Keratinocyte (primary cell): ENCODE results near the gene ERO1B. TPM values are rescaled to one million over a fixed set of nuclear protein-coding genes. Genes with fewer than 3 reads are reported as not detected.

Experiments
- DNase-seq: peaks from one replicate; pipeline ENCODE4 v3.0.0-alpha.2; 2011; ENCODE audit warnings: low read depth, missing footprints, low spot score
- FAIRE-seq: peaks from 2 replicates; lab custom pipeline; 2011; peaks lifted over from hg19 to GRCh38; lab: Jason Lieb, UNC
- H2AFZ ChIP-seq: 2 replicates; pipeline ENCODE4 v1.6.0; 2012; ENCODE audit warnings: low read length, control low read depth, inconsistent platforms; ENCODE audit not compliant: control insufficient read depth
- H3K27ac ChIP-seq: 2 replicates; pipeline ENCODE4 v1.5.1; 2011; ENCODE audit warnings: low read length; ENCODE audit not compliant: control insufficient read depth, insufficient read depth
- H3K27me3 ChIP-seq: 3 replicates; pipeline ENCODE4 v1.6.0; 2011; ENCODE audit warnings: low read length; ENCODE audit not compliant: control insufficient read depth, insufficient read depth; ENCODE audit errors: extremely low read depth
- H3K36me3 ChIP-seq, 2 experiments: 2 replicates in 1 of 2; 3 replicates in 1 of 2; pipeline ENCODE4 v1.5.1; 2011; ENCODE audit warnings: low read length in 2 of 2, mild to moderate bottlenecking in 1 of 2; ENCODE audit not compliant: control insufficient read depth in 2 of 2, insufficient read depth in 2 of 2; ENCODE audit errors: extremely low read depth in 1 of 2
- H3K4me1 ChIP-seq: 3 replicates; pipeline ENCODE4 v1.5.1; 2011; ENCODE audit warnings: low read length; ENCODE audit not compliant: control insufficient read depth, insufficient read depth; ENCODE audit errors: extremely low read depth
- H3K4me2 ChIP-seq: 3 replicates; pipeline ENCODE4 v1.6.0; 2011; ENCODE audit warnings: low read depth, low read length; ENCODE audit not compliant: control insufficient read depth, insufficient read depth; ENCODE audit errors: extremely low read depth
- H3K4me3 ChIP-seq, 3 experiments: fragments of 200-600 bp in 1 of 3; sonication (generic) in 1 of 3; 2 replicates in 2 of 3; 3 replicates in 1 of 3; pipeline ENCODE4 v1.5.1; 2011 to 2016; ENCODE audit warnings: low read length in 3 of 3, mild to moderate bottlenecking in 3 of 3, control low read depth in 2 of 3, inconsistent platforms in 1 of 3, low read depth in 1 of 3, mixed read lengths in 1 of 3, mixed run types in 1 of 3, moderate library complexity in 1 of 3; ENCODE audit not compliant: control insufficient read depth in 2 of 3, insufficient read depth in 2 of 3; ENCODE audit errors: extremely low read depth in 1 of 3
- H3K79me2 ChIP-seq: 2 replicates; pipeline ENCODE4 v1.6.0; 2012; ENCODE audit warnings: low read length; ENCODE audit not compliant: control insufficient read depth, insufficient read depth
- H3K9ac ChIP-seq: 3 replicates; pipeline ENCODE4 v1.6.0; 2011; ENCODE audit warnings: low read length; ENCODE audit not compliant: control insufficient read depth, insufficient read depth; ENCODE audit errors: extremely low read depth
- H3K9me1 ChIP-seq: 3 replicates; pipeline ENCODE4 v1.6.0; 2011; ENCODE audit warnings: low read length; ENCODE audit not compliant: control insufficient read depth, insufficient read depth; ENCODE audit errors: extremely low read depth
- H3K9me3 ChIP-seq: 2 replicates; pipeline ENCODE4 v1.5.1; 2012; ENCODE audit warnings: low read depth, low read length; ENCODE audit not compliant: control insufficient read depth
- H4K20me1 ChIP-seq: 3 replicates; pipeline ENCODE4 v1.6.0; 2011; ENCODE audit warnings: low read length; ENCODE audit not compliant: control insufficient read depth, insufficient read depth; ENCODE audit errors: extremely low read depth
- CTCF ChIP-seq, 3 experiments: IDR thresholded peaks in 1 of 3; conservative IDR thresholded peaks in 1 of 3; optimal IDR thresholded peaks in 1 of 3; 2 replicates in 2 of 3; 3 replicates in 1 of 3; pipeline versions ENCODE3 to v1.5.1; 2011; ENCODE audit warnings: low read length in 3 of 3, mild to moderate bottlenecking in 3 of 3, moderate library complexity in 2 of 3, control low read depth in 1 of 3, inconsistent platforms in 1 of 3; ENCODE audit not compliant: insufficient read depth in 2 of 3; ENCODE audit errors: extremely low read depth in 1 of 3
- EZH2 ChIP-seq: IDR thresholded peaks from one replicate; pipeline ENCODE4 v1.6.1; 2012; ENCODE audit warnings: inconsistent platforms, mild to moderate bottlenecking, low read length, moderate library complexity
- dilution Hi-C: fragments of 300-500 bp; cut with MboI; formaldehyde crosslinking; loops from one replicate; pipeline ENCODE4 v1.7.0; 2020; ENCODE audit warnings: low sequenced_read_pairs; ENCODE audit not compliant: extremely low pct_ligation_motif_present
- polyA plus RNA-seq, 5 experiments: library from polyadenylated mRNA; depleted of rRNA in 3 of 5; stranded (reverse) in 3 of 5; stranded (forward) in 1 of 5; unstranded in 1 of 5; fragments of >200 nt; gene quantifications; 1 replicate in 1 of 5; 2 replicates in 3 of 5; 3 replicates in 1 of 5; pipeline versions ENCODE4 v1.2.1 to v1.2.3, GENCODE V29; 2011 to 2012; ENCODE audit warnings: missing spikeins in 2 of 5, low read depth in 1 of 5, low replicate concordance in 1 of 5

The ERO1B gene
- polyA plus RNA-seq, 1 donor (not counting 4 experiments of a cell fraction or from before 2014, with no cell fraction given) = 3.1 TPM

- H3K79me2 ChIP-seq = no peaks in the 10 kb centered on the region
- H3K27ac ChIP-seq = no peak overlapping the region
- H3K27me3 ChIP-seq = no peaks in the 10 kb centered on the region
- H3K36me3 ChIP-seq = no peaks in the 10 kb centered on the region
- H4K20me1 ChIP-seq = no peaks in the 10 kb centered on the region
- dilution Hi-C loops = no loop called here
- H3K4me3 ChIP-seq = no peak overlapping the region
- H2AFZ ChIP-seq = no peak overlapping the region
- no peak overlapping the region for H3K4me2 ChIP-seq
- no peak for TF ChIP-seq CTCF (optimal IDR thresholded peaks at IDR 0.05 in 1 of 3, IDR thresholded peaks at IDR 0.05 in 1 of 3, conservative IDR thresholded peaks at IDR 0.05 in 1 of 3; ENCODE audit: extremely low read depth in 1 of 3, insufficient read depth in 2 of 3, low read length in 3 of 3)
- TF ChIP-seq EZH2 = no peak
- no peaks in the 10 kb centered on the region for H3K9me1 ChIP-seq
- H3K9me3 ChIP-seq = no peaks in the 10 kb centered on the region
- H3K4me1 ChIP-seq = no peaks in the 10 kb centered on the region
- FAIRE-seq (no peak), DNase-seq (no peak)
- H3K9ac ChIP-seq = no peak overlapping the region
Observed at GRCh38 chr1:236207121-236207520, 74.6 kb downstream of the ERO1B start.

- Histone ChIP-seq H3K9ac (no peak overlapping the region), H3K4me3 (no peak overlapping the region), H3K79me2 (no peaks in the 10 kb centered on the region), H3K27me3 (no peaks in the 10 kb centered on the region), H4K20me1 (no peaks in the 10 kb centered on the region), H3K4me1 (no peaks in the 10 kb centered on the region), H3K9me1 (no peaks in the 10 kb centered on the region), H3K27ac (no peak overlapping the region), H3K36me3 (no peaks in the 10 kb centered on the region), H3K9me3 (no peaks in the 10 kb centered on the region), H3K4me2 (no peak overlapping the region), H2AFZ (no peak overlapping the region)
- DNase-seq (no peak), FAIRE-seq (no peak)
- no peak for TF ChIP-seq CTCF (optimal IDR thresholded peaks at IDR 0.05 in 1 of 3, IDR thresholded peaks at IDR 0.05 in 1 of 3, conservative IDR thresholded peaks at IDR 0.05 in 1 of 3; ENCODE audit: extremely low read depth in 1 of 3, insufficient read depth in 2 of 3, low read length in 3 of 3)
- no peak for TF ChIP-seq EZH2
- dilution Hi-C loops = no loop called here
Observed at GRCh38 chr1:236206548-236206947, 75.2 kb downstream of the ERO1B start.
